GM12892 (cell line): ENCODE measurements around the gene NRL.

ENCODE experiments used
- POLR2A ChIP-seq: IDR thresholded peaks from 2 replicates; pipeline ENCODE4 v1.6.1; 2011; ENCODE audit warnings: low read depth, low read length, control low read depth
- POLR2AphosphoS5 ChIP-seq: IDR thresholded peaks from 2 replicates; pipeline ENCODE4 v1.6.1; 2011; ENCODE audit warnings: low read depth, low read length, control low read depth
- TAF1 ChIP-seq: IDR thresholded peaks from 2 replicates; pipeline ENCODE4 v1.6.1; 2011; ENCODE audit warnings: low read depth, mild to moderate bottlenecking, control low read depth, low read length, borderline replicate concordance

DNA sequence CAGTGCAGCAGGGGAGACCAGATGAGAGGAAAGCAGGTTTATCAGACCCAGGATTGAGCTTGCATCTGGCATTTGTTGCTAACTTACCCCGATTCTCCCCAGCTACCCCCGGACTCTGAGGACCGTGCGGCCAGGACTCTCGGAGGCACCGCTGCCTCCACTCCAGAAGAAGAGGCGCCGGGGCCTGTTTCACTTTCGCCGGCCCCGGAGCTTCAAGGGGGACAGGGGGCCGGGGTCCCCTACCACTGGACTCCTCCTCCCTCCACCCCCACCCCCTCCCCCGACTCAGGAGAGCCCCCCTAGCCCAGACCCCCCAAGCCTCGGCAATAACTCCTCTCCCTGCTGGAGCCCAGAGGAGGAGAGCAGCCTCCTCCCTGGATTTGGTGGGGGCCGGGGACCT lies 49.9 kb downstream of the NRL start:
- no peak for TF ChIP-seq TAF1
- TF ChIP-seq POLR2A = no peak
- no peak for TF ChIP-seq POLR2AphosphoS5
